GM19043 (cell line): ENCODE data around the gene MTMR6.
"Not testable (repeated sequence)": the region's sequence is repeated elsewhere in the genome, so short reads cannot be mapped to it uniquely, and the experiment has no call there.

Source experiments
- ATAC-seq: cut with Tn5 transposase; IDR thresholded peaks from one replicate; pipeline ENCODE4 v1.9.1; 2021; ENCODE audit warnings: low read depth; ENCODE audit not compliant: unreplicated experiment

The MTMR6 gene

GRCh38 chr13:25286969-25287961, at the start of gene MTMR6:
TSS of gene MTMR6 (minus strand) at chr13:25287488. CDS start at chr13:25287247, 241 bp downstream.
- ATAC-seq, result peak; percentile 96

GRCh38 chr13:25335856-25336255, 48.6 kb upstream of the MTMR6 start:
- ATAC-seq, result no peak

GRCh38 chr13:25330541-25330940, 43.3 kb upstream of the MTMR6 start:
- no peak for ATAC-seq

GRCh38 chr13:25329706-25330105, 42.4 kb upstream of the MTMR6 start:
- no peak for ATAC-seq

DNA sequence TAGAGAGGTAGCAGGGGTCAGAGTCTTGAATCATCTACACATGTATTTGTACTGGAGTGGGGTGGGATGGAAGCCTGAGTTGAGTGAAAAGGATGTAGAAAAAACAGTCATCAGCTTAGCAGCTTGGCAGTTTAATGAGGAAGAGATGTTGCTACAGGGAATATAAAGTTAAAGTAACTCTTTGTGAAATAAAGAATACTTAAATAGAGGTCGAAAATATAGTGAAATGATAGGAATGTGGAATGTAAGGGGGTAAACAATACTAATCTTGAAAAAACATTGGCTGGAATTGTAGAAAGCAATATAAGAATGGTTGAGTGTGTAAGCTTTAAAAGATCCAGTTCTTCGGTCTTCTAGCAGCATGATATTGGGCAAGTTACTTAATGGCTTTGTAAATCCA, 36.8 kb upstream of the MTMR6 start:
- no peak for ATAC-seq

DNA sequence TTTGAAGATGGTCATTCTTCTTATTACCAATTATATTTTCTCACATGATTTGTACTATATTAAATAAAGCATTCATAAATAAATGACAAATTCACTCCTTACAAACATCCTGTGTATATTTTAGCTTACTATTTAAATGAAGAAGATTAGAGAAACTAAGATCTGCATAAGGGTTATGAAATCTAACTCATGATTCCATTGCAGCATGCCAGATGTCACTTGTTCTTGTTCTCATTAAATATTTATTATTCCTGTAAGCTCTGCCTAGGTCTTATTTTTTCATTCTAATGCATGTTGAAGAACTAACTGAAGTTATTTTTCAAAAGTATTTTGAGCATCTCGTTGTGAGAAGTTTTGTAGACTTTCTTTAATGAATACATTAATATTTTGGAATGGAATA, 32.5 kb upstream of the MTMR6 start:
- ATAC-seq, result no peak

DNA sequence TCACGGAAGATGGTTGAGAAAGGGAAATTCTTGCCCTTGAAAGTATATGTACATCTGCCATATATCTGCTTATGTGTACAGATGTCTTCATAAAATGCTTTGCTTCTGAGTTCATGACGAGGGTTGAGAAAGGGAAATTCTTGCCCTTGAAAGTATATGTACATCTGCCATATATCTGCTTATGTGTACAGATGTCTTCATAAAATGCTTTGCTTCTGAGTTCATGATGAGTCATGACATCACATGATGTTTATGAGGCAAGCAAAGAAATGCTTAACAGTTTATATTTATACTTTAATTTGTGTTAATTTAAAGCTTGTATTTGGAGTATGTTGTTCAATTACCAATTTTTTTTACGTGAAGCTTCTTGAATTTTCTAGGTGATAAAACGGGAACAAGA, 31.7 kb upstream of the MTMR6 start:
- not testable (repeated sequence) for ATAC-seq

GRCh38 chr13:25310891-25311290, 23.6 kb upstream of the MTMR6 start:
- ATAC-seq, result no peak

DNA sequence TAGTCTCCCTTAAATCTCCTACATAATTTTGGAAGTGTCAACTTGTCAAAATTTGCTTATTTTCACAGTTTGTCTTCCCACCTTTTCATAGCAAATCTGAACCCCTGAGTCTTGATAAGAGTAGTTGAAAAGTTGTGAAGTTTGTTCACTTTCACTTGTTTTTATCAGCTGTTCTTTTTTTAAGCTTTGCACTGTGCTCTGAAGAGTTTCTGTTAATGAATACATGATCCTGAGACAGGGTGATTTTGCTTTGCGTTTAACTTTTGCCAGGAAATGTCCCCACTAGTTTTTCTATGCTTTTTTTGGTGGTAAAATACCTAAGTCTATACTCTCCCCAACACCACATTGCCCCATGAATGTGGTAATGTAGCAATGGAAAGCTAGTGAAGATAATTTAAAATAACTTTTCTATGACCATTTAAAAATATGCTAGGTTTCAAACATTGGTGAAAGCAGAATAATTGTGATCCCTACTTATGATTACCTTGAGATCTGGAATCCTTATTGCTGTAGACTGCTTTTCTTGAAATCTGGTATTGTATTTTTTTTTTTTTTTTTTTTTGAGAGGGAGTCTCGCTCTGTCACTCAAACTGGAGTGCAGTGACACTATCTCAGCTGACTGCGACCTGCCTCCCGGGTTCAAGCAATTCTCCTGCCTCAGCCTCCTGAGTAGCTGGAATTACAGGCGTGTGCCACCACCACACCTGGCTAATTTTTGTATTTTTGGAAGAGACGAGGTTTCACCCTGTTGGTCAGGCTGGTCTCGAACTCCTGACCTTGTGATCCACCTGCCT, 19.6 kb upstream of the MTMR6 start:
- ATAC-seq, result no peak

GRCh38 chr13:25302121-25302520, 14.8 kb upstream of the MTMR6 start:
- ATAC-seq, result no peak

DNA sequence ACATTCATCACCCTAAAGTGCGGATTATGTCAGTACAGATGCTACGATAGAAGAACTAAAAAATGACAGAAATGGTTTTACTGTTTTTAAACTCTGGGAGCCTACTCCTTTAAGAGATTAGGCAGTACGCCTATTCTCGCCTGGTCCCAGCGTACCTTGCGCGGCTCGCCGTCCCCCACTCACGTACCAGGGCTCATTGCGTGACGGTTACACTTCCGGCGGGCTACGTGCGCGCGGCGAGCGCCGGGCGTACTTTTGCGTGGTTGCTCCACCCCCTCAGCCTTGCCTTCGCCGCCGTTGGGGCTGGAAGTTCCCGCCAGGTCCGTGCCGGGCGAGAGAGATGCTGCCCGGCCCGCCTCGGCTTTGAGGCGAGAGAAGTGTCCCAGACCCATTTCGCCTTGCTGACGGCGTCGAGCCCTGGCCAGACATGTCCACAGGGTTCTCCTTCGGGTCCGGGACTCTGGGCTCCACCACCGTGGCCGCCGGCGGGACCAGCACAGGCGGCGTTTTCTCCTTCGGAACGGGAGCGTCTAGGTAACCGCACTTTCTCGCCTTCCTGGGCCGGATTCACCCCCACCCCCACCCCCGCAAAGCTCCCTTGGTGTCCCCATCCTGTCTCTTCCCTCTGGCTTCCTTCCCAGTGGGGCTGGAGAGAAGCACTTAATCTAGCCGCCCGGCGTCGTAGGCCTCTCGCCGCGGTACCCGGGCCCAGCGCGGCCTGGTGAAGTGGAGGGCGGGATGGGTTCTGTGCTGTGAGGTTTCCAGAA, 14.2 kb upstream of the MTMR6 start, which contains the start of gene NUP58:
Gene NUP58, plus strand, starts transcription at position 279 of the 767 bp plus-strand sequence. Its CDS starts 149 bp downstream, at position 428.
- ATAC-seq, result peak; percentile 98

- ATAC-seq, result peak; percentile 10
Measured at GRCh38 chr13:25300861-25301346, 13.6 kb upstream of the MTMR6 start.

DNA sequence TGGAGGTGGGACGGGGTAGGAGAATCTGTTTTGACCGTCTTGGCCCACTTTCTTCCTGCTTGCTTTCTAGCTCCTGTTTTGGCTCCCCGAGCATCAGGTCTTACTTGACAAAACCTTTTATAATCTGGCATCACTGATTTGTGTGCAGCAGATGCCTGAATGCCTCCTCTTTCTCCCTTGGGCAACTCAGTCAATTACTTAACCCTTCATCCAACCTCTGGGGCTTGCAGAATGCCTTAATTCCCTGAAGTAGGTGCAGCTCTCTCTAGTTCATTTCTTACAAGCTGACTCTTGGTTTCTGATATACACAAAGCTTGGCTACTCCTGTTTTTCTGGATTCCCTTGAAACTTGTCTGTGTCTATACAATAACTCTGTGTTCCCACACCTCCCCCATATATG, 8.4 kb upstream of the MTMR6 start:
- no peak for ATAC-seq

DNA sequence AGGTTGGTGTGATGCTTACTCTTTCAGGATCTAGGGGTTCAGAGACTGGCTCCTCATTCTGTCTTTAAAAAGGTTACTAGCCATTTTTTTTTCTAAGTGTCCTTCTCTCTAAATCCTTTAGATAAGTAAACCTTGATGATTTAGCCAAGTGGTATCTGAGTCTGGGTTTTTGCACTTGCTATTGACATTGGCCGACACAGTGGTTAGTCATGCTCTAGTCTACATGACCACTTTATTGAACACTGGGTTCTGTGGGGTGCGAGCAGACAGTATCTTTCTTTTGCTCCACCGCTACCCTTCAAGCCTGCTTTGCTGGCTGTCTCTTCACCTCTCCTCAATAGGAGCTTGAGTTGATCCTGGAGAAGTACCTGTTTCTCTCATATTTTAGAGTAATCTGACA, 7.9 kb upstream of the MTMR6 start:
- ATAC-seq, result no peak

- ATAC-seq, result no peak
Measured at GRCh38 chr13:25292301-25292700, 5.0 kb upstream of the MTMR6 start.

DNA sequence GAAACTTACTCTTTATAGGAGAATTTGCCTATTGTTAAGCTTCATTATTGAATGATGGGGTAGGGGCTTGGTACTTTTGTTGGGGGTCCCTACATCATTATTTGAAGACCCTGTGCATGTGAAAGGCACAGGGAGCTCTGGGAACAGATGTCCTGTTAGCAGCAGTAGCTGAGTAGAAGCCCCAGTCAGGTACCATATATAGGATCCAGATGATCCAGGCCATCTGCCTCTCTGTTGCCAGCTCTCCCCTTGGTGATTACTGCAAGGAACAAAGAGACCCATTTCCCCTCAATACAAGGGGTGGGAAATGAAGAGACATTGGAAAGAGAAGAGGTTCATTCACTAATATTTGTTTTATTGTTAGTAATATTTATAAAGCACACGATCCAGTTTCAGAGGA, 4.4 kb upstream of the MTMR6 start:
- ATAC-seq, result no peak

DNA sequence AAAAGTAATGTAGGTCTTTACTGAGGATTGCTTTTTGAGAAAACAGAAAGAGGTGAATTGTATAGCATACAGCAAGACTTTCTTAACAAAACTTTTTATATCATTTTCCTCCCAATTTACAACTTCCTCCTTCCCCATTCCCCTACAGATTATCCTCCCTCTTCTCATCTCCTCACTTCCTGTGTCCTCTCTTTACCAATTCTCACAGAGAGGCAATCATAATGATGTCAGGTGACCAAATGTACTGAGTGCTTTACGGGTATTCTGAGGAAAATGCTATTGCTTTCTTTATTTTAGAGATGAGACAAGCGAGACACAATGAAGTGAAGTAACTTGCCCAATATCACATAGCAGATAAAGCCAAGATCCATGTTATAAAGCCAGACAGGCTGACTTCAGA, 1.7 kb upstream of the MTMR6 start:
- ATAC-seq, result no peak

GRCh38 chr13:25286308-25286968, 850 bp downstream of the MTMR6 start:
- peak; percentile 22 for ATAC-seq

DNA sequence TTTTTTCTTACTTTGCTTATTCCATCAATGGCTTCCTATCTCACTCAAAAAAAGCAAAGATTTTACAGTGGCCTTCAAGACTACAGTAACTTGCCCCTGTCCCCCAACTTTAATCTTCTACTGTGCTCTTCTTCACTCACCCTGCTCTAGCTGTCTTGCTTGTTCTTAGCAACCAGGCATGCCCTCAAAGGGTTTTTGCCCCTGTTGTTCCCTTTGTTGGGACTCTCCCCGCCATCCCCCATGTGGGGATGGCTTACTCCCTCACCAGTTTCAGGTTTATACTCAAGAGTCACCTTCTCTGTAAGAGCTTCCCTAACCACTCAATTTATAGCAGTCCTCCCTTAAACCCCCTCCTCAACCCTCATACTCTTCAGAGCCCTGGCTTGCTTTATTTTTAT, 5.4 kb downstream of the MTMR6 start:
- ATAC-seq, result peak; percentile 28
